Natural killer cell (primary cell): Measurements from ENCODE around the gene CXCR2. TPM values are rescaled to one million over a fixed set of nuclear protein-coding genes. Genes with fewer than 3 reads are reported as not detected.
A peak's percentile ranks its signal among the peaks of the same experiment; 100 is the strongest.

Source experiments
- ATAC-seq, 3 donors: fragments of 150-1000 bp in 2 of 3; fragments of 200-7000 bp in 1 of 3; cut with Tn5 transposase; 1 replicate in 1 of 3; 2 replicates in 2 of 3; pipeline ENCODE4 v1.10.0; 2021; ENCODE audit warnings: mild to moderate bottlenecking in 2 of 3, moderate library complexity in 2 of 3
- DNase-seq, 2 donors: peaks; one replicate each; pipeline versions ENCODE4 v3.0.0 to v3.0.0-alpha.2; 2013 to 2021; ENCODE audit warnings: mixed read lengths in 1 of 2
- H3K27ac ChIP-seq: one replicate; pipeline ENCODE4 v1.5.1; 2013; ENCODE audit warnings: mild to moderate bottlenecking, low read length
- H3K27me3 ChIP-seq: one replicate; pipeline ENCODE4 v1.6.1; 2013; ENCODE audit warnings: low read length; ENCODE audit not compliant: control insufficient read depth, insufficient read depth
- H3K36me3 ChIP-seq: one replicate; pipeline ENCODE4 v1.6.1; 2013; ENCODE audit warnings: low read length; ENCODE audit not compliant: control insufficient read depth, insufficient read depth
- H3K4me1 ChIP-seq: one replicate; pipeline ENCODE4 v1.6.1; 2013; ENCODE audit warnings: low read length; ENCODE audit not compliant: control insufficient read depth, insufficient read depth
- H3K4me3 ChIP-seq: one replicate; pipeline ENCODE4 v1.5.1; 2013; ENCODE audit warnings: low read length
- H3K9me3 ChIP-seq: one replicate; pipeline ENCODE4 v1.6.1; 2013; ENCODE audit warnings: low read length; ENCODE audit not compliant: control insufficient read depth, insufficient read depth
- H3K27ac Mint-ChIP-seq, 2 donors: one replicate each; pipeline ENCODE4 v1.8.0; 2022; ENCODE audit warnings: mild to moderate bottlenecking in 2 of 2, mixed read lengths in 2 of 2, moderate library complexity in 1 of 2
- H3K27me3 Mint-ChIP-seq, 2 donors: one replicate each; pipeline ENCODE4 v1.8.0; 2022; ENCODE audit warnings: low read depth in 2 of 2, mixed read lengths in 2 of 2
- H3K36me3 Mint-ChIP-seq: one replicate; pipeline ENCODE4 v1.8.0; 2022; ENCODE audit warnings: mixed read lengths
- H3K4me1 Mint-ChIP-seq, 2 donors: one replicate each; pipeline ENCODE4 v1.8.0; 2022; ENCODE audit warnings: mixed read lengths in 2 of 2
- H3K4me3 Mint-ChIP-seq: one replicate; pipeline ENCODE4 v1.8.0; 2022; ENCODE audit warnings: mild to moderate bottlenecking, moderate library complexity, mixed read lengths
- H3K9me3 Mint-ChIP-seq, 2 donors: one replicate each; pipeline ENCODE4 v1.8.0; 2022; ENCODE audit warnings: mixed read lengths in 2 of 2
- CTCF ChIP-seq: fragments of 200-600 bp; IDR thresholded peaks from one replicate; pipeline ENCODE4 v1.8.0; 2022; ENCODE audit warnings: antibody characterized with exemption
- WGBS: methylation state at CpG from one replicate; pipeline ENCODE4 v1.1.7; 2013; ENCODE audit warnings: missing lambda C conversion rate; ENCODE audit not compliant: insufficient coverage; 5-methylcytosine and 5-hydroxymethylcytosine counted together
- intact Hi-C: fragments of 100-400 bp; cut with micrococcal nuclease; formaldehyde crosslinking; loops from one replicate; pipeline ENCODE4 v1.14.2; 2022
- total RNA-seq, 4 donors: library from RNA; stranded (reverse); fragments of 120-200 nt in 1 of 4; gene quantifications; one replicate each; pipeline versions ENCODE4 v1.2.3 to v1.2.4, GENCODE V29; 2013 to 2022

Gene CXCR2
- total RNA-seq, 3 donors from 2014 or later (not counting 1 experiment from before 2014, with no cell fraction given): 24.3 to 35.3 (median 25.8) TPM

- no peak overlapping the region for H3K27ac Mint-ChIP-seq
- H3K4me3 Mint-ChIP-seq: no peak overlapping the region
- no peak for ATAC-seq
- no peaks in the 10 kb centered on the region for H3K4me1 ChIP-seq
- H3K9me3 ChIP-seq: no peaks in the 10 kb centered on the region
- no peaks in the 10 kb centered on the region for H3K27me3 ChIP-seq
- TF ChIP-seq CTCF: no peak
- intact Hi-C loops: no loop called here
- H3K36me3 Mint-ChIP-seq: no peaks in the 10 kb centered on the region
- H3K36me3 ChIP-seq: no peaks in the 10 kb centered on the region
- H3K4me1 Mint-ChIP-seq: peaks cover 0 to 10% of the 10 kb centered on the region in 2 donors
- no peaks in the 10 kb centered on the region for H3K9me3 Mint-ChIP-seq
- DNase-seq: no peak
- WGBS: 96% methylated on average over 4 of the region's 4 CpGs
- peaks cover 8 to 9% of the 10 kb centered on the region in 2 donors for H3K27me3 Mint-ChIP-seq
- H3K27ac ChIP-seq: no peak overlapping the region
- no peak overlapping the region for H3K4me3 ChIP-seq
These were observed 54.0 kb downstream of the CXCR2 start for GRCh38 chr2:218179782-218180181.

- H3K4me1 Mint-ChIP-seq: peaks cover 5 to 15% of the 10 kb centered on the region in 2 donors
- H3K27me3 Mint-ChIP-seq: peaks cover 8 to 9% of the 10 kb centered on the region in 2 donors
- DNase-seq (no peak), ATAC-seq (no peak)
- no peaks in the 10 kb centered on the region for H3K36me3 Mint-ChIP-seq
- WGBS: 75% methylated on average over 9 of the region's 9 CpGs
- no peak overlapping the region for H3K27ac Mint-ChIP-seq
- intact Hi-C loops: no loop called here
- peaks cover 1% of the 10 kb centered on the region for H3K4me1 ChIP-seq
- no peak for TF ChIP-seq CTCF
- no peaks in the 10 kb centered on the region for H3K27me3 ChIP-seq
- H3K9me3 Mint-ChIP-seq: no peaks in the 10 kb centered on the region
- no peaks in the 10 kb centered on the region for H3K9me3 ChIP-seq
- no peak overlapping the region for H3K4me3 ChIP-seq
- H3K36me3 ChIP-seq: no peaks in the 10 kb centered on the region
- no peak overlapping the region for H3K4me3 Mint-ChIP-seq
- H3K27ac ChIP-seq: no peak overlapping the region
These were observed 54.8 kb downstream of the CXCR2 start for GRCh38 chr2:218180467-218181114.

- no peaks in the 10 kb centered on the region for H3K9me3 Mint-ChIP-seq
- Histone ChIP-seq H3K9me3 (no peaks in the 10 kb centered on the region), H3K27ac (no peak overlapping the region), H3K4me3 (no peak overlapping the region), H3K27me3 (no peaks in the 10 kb centered on the region), H3K4me1 (peaks cover 12% of the 10 kb centered on the region), H3K36me3 (no peaks in the 10 kb centered on the region)
- TF ChIP-seq CTCF: no peak
- ATAC-seq (no peak), DNase-seq (no peak)
- H3K4me1 Mint-ChIP-seq: peaks cover 16 to 31% of the 10 kb centered on the region in 2 donors
- H3K27me3 Mint-ChIP-seq: no peaks in the 10 kb centered on the region
- H3K36me3 Mint-ChIP-seq: no peaks in the 10 kb centered on the region
- WGBS: 100% methylated on average over 1 of the region's 1 CpG
- H3K27ac Mint-ChIP-seq: no peak overlapping the region
- intact Hi-C loops: no loop called here
- no peak overlapping the region for H3K4me3 Mint-ChIP-seq
These were observed 58.5 kb downstream of the CXCR2 start for GRCh38 chr2:218184331-218184730.

GRCh38 chr2:218186355-218186766 is 60.5 kb downstream of the CXCR2 start:
- H3K27ac ChIP-seq: no peak overlapping the region
- no peaks in the 10 kb centered on the region for H3K27me3 ChIP-seq
- no peaks in the 10 kb centered on the region for H3K36me3 ChIP-seq
- no peaks in the 10 kb centered on the region for H3K27me3 Mint-ChIP-seq
- no peak overlapping the region for H3K27ac Mint-ChIP-seq
- peak; percentile 84 for TF ChIP-seq CTCF
- H3K4me1 Mint-ChIP-seq: peaks cover 16 to 31% of the 10 kb centered on the region in 2 donors
- intact Hi-C loops: loop anchor here (1.0 kb wide), 2 partner anchors 43 to 71 kb away; no protein-coding TSS in a partner anchor
- H3K4me3 Mint-ChIP-seq: no peak overlapping the region
- peak; percentile 51 to 87 for DNase-seq
- H3K9me3 Mint-ChIP-seq: no peaks in the 10 kb centered on the region
- peaks cover 12% of the 10 kb centered on the region for H3K4me1 ChIP-seq
- no peak overlapping the region for H3K4me3 ChIP-seq
- ATAC-seq: peak; percentile 89 to 98 (median 95)
- no peaks in the 10 kb centered on the region for H3K36me3 Mint-ChIP-seq
- 33% methylated on average over 8 of the region's 8 CpGs for WGBS
- H3K9me3 ChIP-seq: no peaks in the 10 kb centered on the region
